Colonic mucosa (tissue), 4 donors: ENCODE data around the gene GATC. TPM values are rescaled to one million over a fixed set of nuclear protein-coding genes. Genes with fewer than 3 reads are reported as not detected.

ENCODE experiments used
- DNase-seq: peaks from one replicate; pipeline ENCODE4 v3.0.0-alpha.2; 2020
- H3K27ac ChIP-seq: fragments of 200-600 bp; one replicate; pipeline ENCODE4 v1.8.0; 2021
- H3K27me3 ChIP-seq: fragments of 200-600 bp; one replicate; pipeline ENCODE4 v1.8.0; 2021
- H3K36me3 ChIP-seq: fragments of 200-600 bp; one replicate; pipeline ENCODE4 v1.8.0; 2021
- H3K4me1 ChIP-seq: fragments of 200-600 bp; one replicate; pipeline ENCODE4 v1.8.0; 2021; ENCODE audit warnings: mild to moderate bottlenecking
- H3K4me3 ChIP-seq: fragments of 200-600 bp; one replicate; pipeline ENCODE4 v1.8.0; 2021
- H3K9ac ChIP-seq, 2 donors: one replicate each; pipeline ENCODE4 v1.7.0; 2013; ENCODE audit warnings: control low read depth in 2 of 2, low read depth in 2 of 2, low read length in 2 of 2
- H3K9me3 ChIP-seq: fragments of 200-600 bp; one replicate; pipeline ENCODE4 v1.8.0; 2021
- CTCF ChIP-seq: fragments of 200-600 bp; IDR thresholded peaks from one replicate; pipeline ENCODE4 v1.8.0; 2022; ENCODE audit warnings: antibody characterized with exemption, mild to moderate bottlenecking
- intact Hi-C: fragments of 100-400 bp; cut with DNase I; formaldehyde crosslinking; loops from one replicate; pipeline ENCODE4 v1.14.1; 2022
- total RNA-seq, 2 donors: library from RNA; stranded (reverse); fragmentation: NEBNext Ultra II Directional in 1 of 2; extraction: Animal tissue kit (Norgen Biotek cat#: 25700) in 1 of 2; gene quantifications; one replicate each; pipeline ENCODE4 v1.2.1, GENCODE V29; 2021
- donor health status: healthy.
- donor health status: DM: no; HTN: no; CAD: no.
- donor health status: DM: no; HTN: no; CAD: no.

GATC gene
- total RNA-seq = 10 to 100 TPM; 34.1 to 43.3 TPM

- TF ChIP-seq CTCF = no peak
- Histone ChIP-seq H3K27me3 (no peaks in the 10 kb centered on the region), H3K27ac (peak within 1 kb of the TSS; percentile 91), H3K9ac (peak within 1 kb of the TSS; percentile 92 to 94), H3K9me3 (no peaks in the 10 kb centered on the region), H3K36me3 (no peaks in the 10 kb centered on the region), H3K4me1 (peaks cover 10% of the 10 kb centered on the region), H3K4me3 (peak within 1 kb of the TSS; percentile 98)
- intact Hi-C loops = loop anchor here (10.0 kb wide), 1 partner anchor 129 kb away; no protein-coding TSS in a partner anchor
- DNase-seq = peak; percentile 90
Measured at GRCh38 chr12:120445911-120446843, at the start of gene GATC, which contains the start of gene TRIAP1. Gene GATC, plus strand, starts transcription at chr12:120446444. Its CDS starts 37 bp downstream, at chr12:120446481. Gene TRIAP1, minus strand, starts transcription at chr12:120446384. Its CDS starts 12 bp downstream, at chr12:120446372.

- TF ChIP-seq CTCF = no peak
- intact Hi-C loops = no loop called here
- no peak for DNase-seq
- Histone ChIP-seq H3K27ac (no peak overlapping the region), H3K27me3 (no peaks in the 10 kb centered on the region), H3K9me3 (no peaks in the 10 kb centered on the region), H3K36me3 (no peaks in the 10 kb centered on the region), H3K4me3 (no peak overlapping the region), H3K4me1 (no peaks in the 10 kb centered on the region), H3K9ac (no peak overlapping the region)
Measured at GRCh38 chr12:120397824-120398540, 48.3 kb upstream of the GATC start.

GRCh38 chr12:120399531-120399930 lies 46.7 kb upstream of the GATC start:
- H3K4me1 ChIP-seq = no peaks in the 10 kb centered on the region
- intact Hi-C loops = no loop called here
- H3K9me3 ChIP-seq = no peaks in the 10 kb centered on the region
- no peaks in the 10 kb centered on the region for H3K36me3 ChIP-seq
- H3K4me3 ChIP-seq = no peak overlapping the region
- TF ChIP-seq CTCF = no peak
- no peak overlapping the region for H3K9ac ChIP-seq
- no peak overlapping the region for H3K27ac ChIP-seq
- DNase-seq = no peak
- no peaks in the 10 kb centered on the region for H3K27me3 ChIP-seq

- TF ChIP-seq CTCF = no peak
- no peak overlapping the region for H3K9ac ChIP-seq
- no peak overlapping the region for H3K27ac ChIP-seq
- H3K36me3 ChIP-seq = no peaks in the 10 kb centered on the region
- intact Hi-C loops = no loop called here
- H3K4me3 ChIP-seq = no peak overlapping the region
- H3K4me1 ChIP-seq = no peaks in the 10 kb centered on the region
- H3K9me3 ChIP-seq = no peaks in the 10 kb centered on the region
- DNase-seq = no peak
- H3K27me3 ChIP-seq = no peaks in the 10 kb centered on the region
Measured at GRCh38 chr12:120402217-120402616, 44.0 kb upstream of the GATC start.

- H3K4me3 ChIP-seq = no peak overlapping the region
- H3K27ac ChIP-seq = no peak overlapping the region
- H3K9me3 ChIP-seq = no peaks in the 10 kb centered on the region
- no peaks in the 10 kb centered on the region for H3K27me3 ChIP-seq
- no peaks in the 10 kb centered on the region for H3K36me3 ChIP-seq
- H3K9ac ChIP-seq = no peak overlapping the region
- intact Hi-C loops = no loop called here
- no peak for TF ChIP-seq CTCF
- no peak for DNase-seq
- H3K4me1 ChIP-seq = no peaks in the 10 kb centered on the region
Measured at GRCh38 chr12:120403869-120404268, 42.4 kb upstream of the GATC start.
